GM19239 (cell line): Measurements from ENCODE around the gene VNN1.
"Not testable (repeated sequence)": the region's sequence is repeated elsewhere in the genome, so short reads cannot be mapped to it uniquely, and the experiment has no call there.

Source experiments
- DNase-seq: peaks from one replicate; pipeline ENCODE4 v3.0.0; 2011; ENCODE audit warnings: low spot score; ENCODE audit not compliant: insufficient read length
- FAIRE-seq: peaks from 2 replicates; lab custom pipeline; 2011; peaks lifted over from hg19 to GRCh38; lab: Jason Lieb, UNC

VNN1 gene

DNA sequence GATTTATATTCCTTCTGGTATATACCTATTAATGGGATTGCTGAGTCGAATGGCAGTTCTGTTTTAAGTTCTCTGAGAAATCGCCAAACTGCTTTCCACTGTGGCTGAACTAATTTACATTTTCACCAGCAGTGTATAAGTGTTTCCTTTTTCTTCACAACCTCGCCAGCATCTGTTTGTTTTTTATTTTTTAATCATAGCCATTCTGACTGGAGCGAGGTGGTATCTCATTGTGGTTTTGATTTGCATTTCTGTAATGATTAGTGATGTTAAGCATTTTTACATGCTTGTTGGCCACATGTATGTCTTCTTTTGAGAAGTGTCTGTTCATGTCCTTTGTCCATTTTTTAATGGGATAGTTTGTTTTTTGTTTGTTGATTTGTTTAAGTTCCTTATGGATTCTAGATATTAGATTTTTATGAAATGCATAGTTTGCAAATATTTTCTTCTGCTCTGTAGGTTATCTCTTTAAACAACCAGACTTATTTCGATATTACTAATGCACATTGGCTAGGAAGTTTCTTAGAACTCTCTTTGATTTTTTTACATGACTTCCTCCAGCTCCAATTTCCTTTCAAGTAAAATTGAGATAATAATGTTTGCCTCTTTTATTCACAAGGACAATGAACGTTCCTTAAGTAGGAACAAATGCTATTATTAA, 12.2 kb upstream of the VNN1 start:
- FAIRE-seq = peak; percentile 42
- DNase-seq = no peak

DNA sequence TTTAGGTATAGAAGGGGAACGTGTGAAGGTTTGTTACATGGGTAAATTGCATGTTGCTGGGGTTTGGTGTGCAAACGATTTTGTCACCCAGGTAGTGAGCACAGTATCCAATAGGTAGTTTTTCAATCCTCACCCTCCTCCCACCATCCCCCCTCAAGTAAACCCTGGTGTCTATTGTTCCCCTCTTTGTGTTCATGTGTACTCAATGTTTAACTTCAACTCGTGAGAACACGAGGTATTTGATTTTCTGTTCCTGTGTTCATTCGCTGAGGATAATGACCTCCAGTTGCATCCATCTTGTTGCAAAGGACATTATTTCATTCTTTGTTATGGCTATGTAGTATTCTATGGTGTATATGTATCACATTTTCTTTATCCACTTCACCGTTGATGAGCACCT, 11.6 kb upstream of the VNN1 start:
- FAIRE-seq (no peak), DNase-seq (no peak)

DNA sequence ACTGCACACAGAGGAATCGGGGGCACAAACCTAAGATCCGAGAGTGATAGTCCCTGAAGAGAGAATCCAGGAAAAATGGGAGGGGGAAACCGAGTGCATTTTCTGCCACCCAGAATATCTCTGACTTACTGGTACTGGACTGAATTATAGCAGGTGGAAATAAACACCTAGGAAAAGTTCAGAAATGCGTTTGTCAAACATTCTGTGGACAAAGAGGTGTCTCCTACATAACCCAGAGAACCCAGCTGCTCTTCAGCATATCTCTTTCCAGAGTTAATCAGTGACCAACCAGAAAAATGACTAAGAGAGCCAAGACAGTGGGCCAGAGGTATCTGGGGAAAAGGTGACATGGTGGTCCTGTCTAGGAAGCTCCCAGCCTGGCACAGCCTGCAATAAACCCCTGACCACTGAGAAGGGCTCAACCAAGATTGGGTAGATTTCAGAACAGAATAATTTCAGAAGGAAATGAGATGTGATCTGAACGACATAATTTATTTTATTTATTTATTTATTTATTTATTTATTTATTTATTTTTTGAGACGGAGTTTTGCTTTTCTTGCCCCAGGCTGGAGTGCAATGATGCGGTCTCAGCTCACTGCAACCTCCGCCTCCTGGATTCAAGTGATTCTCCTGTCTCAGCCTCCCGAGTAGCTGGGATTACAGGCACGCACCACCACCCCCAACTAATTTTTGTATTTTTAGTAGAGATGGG, 6.0 kb upstream of the VNN1 start:
- FAIRE-seq (no peak), DNase-seq (no peak)

- DNase-seq (no peak), FAIRE-seq (no peak)
Observed at GRCh38 chr6:132715881-132716637, 2.2 kb upstream of the VNN1 start.

DNA sequence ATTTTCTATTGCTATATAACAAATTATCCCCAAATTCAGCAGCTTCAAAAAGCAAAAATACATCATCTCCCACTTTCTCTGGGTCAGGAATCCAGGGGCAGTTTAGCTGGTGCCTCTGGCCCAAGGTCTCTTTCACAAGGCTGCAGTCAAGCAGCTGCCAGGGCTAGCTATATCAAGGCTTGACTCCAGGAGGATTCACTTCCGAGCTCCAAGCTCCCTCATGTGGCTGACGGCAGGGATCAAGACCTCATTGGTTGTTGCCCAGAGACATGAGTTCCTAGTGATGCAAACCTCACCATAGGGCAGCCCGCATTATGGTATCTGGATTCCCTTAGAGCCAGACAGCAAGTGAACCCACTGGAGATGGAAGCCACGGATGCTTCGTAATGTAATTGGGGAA, 1.3 kb upstream of the VNN1 start:
- DNase-seq (no peak), FAIRE-seq (no peak)

GRCh38 chr6:132714160-132714559, 305 bp upstream of the VNN1 start:
- FAIRE-seq (no peak), DNase-seq (no peak)

DNA sequence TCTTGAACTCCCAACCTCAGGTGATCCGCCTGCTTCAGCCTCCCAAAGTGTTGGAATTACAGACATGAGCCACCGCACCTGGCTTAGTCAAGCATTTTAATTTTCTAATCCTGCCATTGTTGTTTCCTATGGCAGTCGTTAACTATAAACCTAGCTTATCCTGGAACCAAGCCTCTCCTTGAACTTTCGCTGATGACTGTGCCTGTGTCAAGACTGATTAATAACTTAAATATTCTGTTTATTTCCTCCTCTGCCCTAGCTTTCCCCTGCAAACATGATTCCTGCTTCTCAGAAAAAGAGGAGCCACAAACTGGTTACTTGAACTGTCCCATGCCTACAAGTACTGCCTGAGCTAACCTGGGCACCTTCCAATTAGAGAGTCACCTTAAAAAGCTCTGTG, 1.5 kb downstream of the VNN1 start:
- FAIRE-seq (no peak), DNase-seq (no peak)

DNA sequence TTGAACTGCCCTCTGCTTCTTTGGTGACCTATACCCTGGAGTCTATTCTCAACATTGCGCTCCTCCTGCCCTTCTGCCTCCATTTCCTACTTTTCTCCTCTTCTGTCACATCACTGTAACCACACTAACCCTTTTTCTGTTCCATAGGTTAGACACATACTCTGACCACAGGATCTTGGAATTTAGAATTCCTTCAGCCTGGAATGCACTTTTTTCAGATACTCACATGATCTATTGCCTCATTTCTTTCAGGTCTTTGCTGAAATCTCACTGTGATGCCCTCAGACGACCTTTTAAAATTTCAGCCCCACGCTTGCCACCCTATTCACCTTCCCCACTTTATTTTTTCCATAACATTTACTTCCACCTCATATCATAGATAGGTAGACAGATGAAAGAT, 5.1 kb downstream of the VNN1 start:
- FAIRE-seq = no peak
- no peak for DNase-seq

DNA sequence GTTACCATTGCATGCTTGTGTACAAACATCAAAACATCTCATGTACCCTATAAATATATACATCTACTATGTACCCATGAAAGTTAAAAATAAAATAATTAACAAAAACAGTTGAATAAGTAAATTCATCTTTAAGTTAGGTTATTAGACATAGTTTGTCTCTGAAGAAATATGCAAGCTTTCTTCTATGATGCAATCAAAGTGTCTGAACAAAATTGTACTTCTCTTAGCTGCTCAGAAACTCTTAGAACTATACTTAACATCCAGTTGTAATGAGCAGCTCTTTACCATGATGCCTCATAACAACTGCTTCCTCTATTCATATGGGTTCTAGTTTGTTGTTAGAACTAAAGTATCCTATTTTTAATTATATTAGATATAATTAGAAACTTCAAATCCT, 5.9 kb downstream of the VNN1 start:
- FAIRE-seq (no peak), DNase-seq (no peak)

GRCh38 chr6:132706756-132707155, 7.1 kb downstream of the VNN1 start:
- DNase-seq, FAIRE-seq: not testable (repeated sequence)

DNA sequence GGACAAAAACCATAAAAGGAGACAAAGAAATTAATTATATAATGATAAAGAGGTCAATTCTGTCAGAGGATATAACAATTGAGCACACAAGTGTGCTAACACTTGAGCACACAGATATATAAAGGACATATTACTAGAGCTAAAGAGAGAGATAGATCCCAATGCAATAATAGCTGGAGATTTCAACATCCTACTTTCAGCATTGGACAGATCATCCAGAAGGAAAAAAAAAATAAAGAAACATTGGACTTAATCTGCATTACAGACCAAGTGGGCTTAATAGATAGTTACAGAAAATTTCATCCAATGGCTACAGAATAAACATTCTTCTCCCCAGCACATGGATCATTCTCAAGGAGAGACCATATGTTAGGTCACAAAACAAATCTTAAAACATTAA, 9.9 kb downstream of the VNN1 start:
- DNase-seq (no peak), FAIRE-seq (no peak)

DNA sequence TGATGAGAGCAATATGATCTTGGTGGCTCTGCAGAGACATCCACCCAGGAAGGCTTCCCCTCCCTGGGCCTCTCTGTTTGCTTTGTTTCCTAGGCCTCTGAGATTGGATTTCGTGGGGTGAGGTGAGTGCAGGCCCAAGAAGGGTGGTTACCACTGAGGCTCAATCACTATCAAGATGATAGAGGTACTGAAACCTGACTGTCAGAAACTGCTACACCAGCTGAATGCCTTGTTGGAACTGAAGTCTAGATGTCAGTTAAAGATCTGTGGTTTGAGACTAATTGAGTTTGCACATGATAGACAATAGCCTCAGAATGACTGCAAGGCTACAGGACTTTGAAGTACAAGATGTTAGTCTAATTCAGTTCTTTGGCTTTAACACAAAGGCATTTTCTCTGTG, 15.2 kb downstream of the VNN1 start:
- DNase-seq = no peak
- peak; percentile 65 for FAIRE-seq

DNA sequence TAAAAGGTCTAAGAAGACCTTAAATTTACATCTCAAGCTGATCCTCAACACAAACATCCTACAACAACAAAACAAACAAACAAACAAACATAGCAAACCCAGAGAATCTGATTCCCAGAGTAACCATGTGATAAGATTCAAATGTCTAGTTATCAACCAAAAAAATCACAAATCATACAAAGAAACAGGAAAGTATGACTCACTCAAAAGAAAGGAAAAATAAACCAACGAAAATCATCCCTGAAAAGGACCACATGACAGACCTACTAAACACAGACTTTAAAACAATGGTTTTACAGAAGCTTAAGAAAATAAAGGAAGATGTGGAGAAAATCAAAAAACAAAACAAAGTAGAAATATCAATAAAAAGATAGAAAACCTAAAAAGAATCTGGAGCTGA, 18.1 kb downstream of the VNN1 start:
- no peak for DNase-seq
- no peak for FAIRE-seq

DNA sequence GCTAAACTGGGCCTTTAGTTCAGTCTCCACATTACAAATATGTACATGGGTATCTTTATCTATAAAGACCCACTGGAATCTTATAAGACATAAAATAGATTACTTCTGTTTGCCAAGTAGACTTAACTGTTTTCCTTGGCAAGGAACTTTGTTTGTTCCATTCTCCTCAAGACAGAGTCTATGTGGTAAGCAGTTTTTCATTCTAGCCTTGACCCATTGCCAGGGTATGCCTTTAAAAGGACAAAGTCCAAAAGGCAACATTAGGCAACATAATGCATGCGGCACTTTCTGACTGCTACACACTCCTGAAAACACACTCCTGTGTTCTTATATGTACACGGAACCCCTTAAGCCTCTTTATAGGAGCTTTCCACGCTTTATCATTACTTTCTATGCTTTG, 20.4 kb downstream of the VNN1 start:
- FAIRE-seq = no peak
- no peak for DNase-seq

DNA sequence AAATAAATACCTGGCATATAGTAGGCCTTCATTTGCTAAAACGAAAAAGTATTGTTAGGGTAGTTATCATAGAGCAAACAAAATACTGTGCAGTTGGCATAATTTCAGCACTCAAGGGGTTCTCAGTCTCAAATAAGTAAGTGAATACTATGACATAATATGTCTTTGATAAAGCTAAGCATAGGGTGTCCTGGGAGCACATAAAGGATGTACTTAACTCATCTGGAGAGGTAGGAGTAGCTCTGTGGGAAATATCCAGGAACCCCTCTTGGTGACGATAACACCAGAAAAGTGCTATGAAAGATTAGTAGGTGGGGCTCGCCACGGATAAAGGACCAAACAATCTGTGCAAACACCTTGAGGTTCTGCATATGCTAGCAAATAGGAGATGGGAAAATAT, 23.2 kb downstream of the VNN1 start:
- FAIRE-seq = no peak
- no peak for DNase-seq

DNA sequence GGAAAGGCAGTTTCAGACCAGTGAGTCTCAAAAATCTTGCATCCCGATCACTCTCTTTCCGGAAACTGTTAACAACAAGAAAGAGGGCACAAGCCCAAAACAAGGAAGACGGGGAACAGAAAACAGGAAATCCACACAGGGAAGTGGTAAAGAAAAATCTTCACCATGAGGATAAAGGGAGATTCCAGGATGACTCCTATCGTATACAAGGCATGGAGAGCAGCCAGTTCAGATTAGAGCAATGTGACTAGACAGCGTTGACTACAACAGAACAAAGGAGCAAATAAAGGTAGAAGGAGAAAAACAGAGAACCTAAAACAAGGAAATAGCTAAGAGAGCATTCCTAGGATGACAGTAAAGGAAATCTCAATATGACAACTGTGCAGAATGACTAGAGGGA, 26.5 kb downstream of the VNN1 start:
- DNase-seq (no peak), FAIRE-seq (no peak)

DNA sequence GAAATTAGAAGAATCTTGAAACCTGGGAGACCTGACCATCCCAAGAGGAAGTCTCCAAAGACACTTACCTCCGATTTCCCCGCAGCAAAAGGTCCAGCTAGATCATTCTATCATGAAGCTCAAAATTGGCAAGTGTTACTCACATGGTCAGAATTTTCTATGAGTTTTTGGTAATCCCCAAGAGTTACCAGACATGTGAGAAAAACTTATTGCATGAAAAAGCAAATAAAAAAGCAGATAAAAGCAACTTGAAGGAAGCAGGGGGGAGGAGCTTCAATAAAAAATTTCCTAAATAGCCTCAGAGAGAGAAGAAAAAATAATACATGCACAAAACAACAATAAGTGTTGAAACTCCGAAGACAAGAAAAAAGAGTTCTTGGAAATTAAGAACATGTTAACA, 27.3 kb downstream of the VNN1 start:
- FAIRE-seq (no peak), DNase-seq (no peak)

- DNase-seq (no peak), FAIRE-seq (no peak)
Observed at GRCh38 chr6:132685009-132685408, 28.8 kb downstream of the VNN1 start.

GRCh38 chr6:132684272-132684671, 29.6 kb downstream of the VNN1 start:
- FAIRE-seq (no peak), DNase-seq (no peak)

DNA sequence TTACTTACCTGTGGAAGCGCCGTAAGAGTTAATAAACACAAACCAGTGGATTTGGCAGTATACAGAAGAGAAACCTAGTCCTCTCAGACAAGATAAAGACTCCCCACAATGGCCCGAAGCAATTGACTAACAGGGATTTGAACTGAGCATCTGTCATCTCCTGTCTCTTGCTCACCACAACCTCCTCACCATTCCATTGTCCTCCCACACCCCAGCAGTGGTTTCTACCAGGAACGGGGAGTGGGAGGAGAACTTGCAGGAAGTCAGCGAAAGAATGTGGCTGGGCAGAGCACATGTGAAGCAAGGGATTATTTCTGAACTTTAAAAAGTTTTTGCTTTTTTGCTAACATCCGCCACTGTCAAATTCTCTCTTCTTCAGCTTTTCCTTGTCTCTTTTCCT, 30.3 kb downstream of the VNN1 start:
- no peak for FAIRE-seq
- DNase-seq = no peak

GRCh38 chr6:132679094-132679493, 34.8 kb downstream of the VNN1 start:
- DNase-seq, FAIRE-seq: not testable (repeated sequence)
